WI38 (cell line): Measurements from ENCODE around the gene PLIN4.
A peak's percentile ranks its signal among the peaks of the same experiment; 100 is the strongest.

ENCODE experiments used
- H3K4me3 ChIP-seq: 2 replicates; pipeline ENCODE4 v1.5.1; 2011; ENCODE audit warnings: low read depth, mild to moderate bottlenecking, control low read depth, low read length
- CTCF ChIP-seq: IDR thresholded peaks from 2 replicates; pipeline ENCODE4 v1.5.1; 2012; ENCODE audit warnings: low read depth, mild to moderate bottlenecking, control low read depth, low read length

PLIN4 gene

GRCh38 chr19:4525563-4526002 lies 7.3 kb upstream of the PLIN4 start:
- H3K4me3 ChIP-seq: no peak overlapping the region
- TF ChIP-seq CTCF: no peak

GRCh38 chr19:4524808-4525562 lies 6.7 kb upstream of the PLIN4 start:
- H3K4me3 ChIP-seq: no peak overlapping the region
- peak; percentile 82 for TF ChIP-seq CTCF

- TF ChIP-seq CTCF: peak; percentile 83
- no peak overlapping the region for H3K4me3 ChIP-seq
Observed at GRCh38 chr19:4523306-4524110, 5.2 kb upstream of the PLIN4 start.

- no peak overlapping the region for H3K4me3 ChIP-seq
- no peak for TF ChIP-seq CTCF
Observed at GRCh38 chr19:4522291-4523002, 4.2 kb upstream of the PLIN4 start.

GRCh38 chr19:4521888-4522242 lies 3.6 kb upstream of the PLIN4 start:
- H3K4me3 ChIP-seq: no peak overlapping the region
- TF ChIP-seq CTCF: no peak

- TF ChIP-seq CTCF: no peak
Observed at GRCh38 chr19:4521170-4521887, 3.0 kb upstream of the PLIN4 start.

More at GRCh38 chr19:4521170-4521887, 3.0 kb upstream of the PLIN4 start:
- no peak overlapping the region for H3K4me3 ChIP-seq
